Measurements from ENCODE around the gene LMCD1. TPM values are rescaled to one million over a fixed set of nuclear protein-coding genes. Genes with fewer than 3 reads are reported as not detected.

LMCD1 gene
- total and polyA plus RNA-seq, 9 donors, result 114 to 221 (median 185) TPM

DNA sequence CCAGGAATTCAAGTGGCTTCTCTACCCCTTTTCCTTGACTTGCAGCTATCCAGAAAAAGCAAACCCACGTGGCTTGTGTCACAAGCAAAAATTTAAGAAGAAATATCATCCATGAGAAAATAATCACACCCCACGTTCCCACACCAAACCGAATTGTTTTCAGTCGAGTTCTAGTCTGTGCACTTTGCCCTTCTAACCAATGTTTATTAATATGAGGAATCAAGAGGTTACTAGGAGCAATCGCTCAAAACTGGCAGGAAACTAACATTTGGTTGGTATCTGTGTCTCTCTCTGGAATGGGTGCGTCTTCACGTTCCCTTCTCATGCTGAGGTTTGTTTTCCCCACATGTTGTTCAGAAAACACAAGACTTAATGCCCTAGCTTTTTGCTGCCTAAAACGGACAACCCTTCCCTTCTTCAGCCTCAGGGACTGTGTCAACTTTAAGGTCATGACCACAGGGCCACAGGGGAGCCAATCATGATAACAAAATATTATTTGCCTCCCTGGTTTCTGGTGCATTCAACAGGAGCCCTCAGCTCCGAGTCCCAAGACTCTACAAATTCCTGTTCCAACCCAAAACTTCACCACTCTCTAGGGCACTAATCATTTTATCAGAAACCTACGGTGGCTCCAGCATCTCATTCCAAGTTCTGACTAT lies 41.4 kb upstream of the LMCD1 start:
- Histone ChIP-seq H3K4me3 (ENCODE audit: low read length) (no peak overlapping the region), H3K27ac (ENCODE audit: low read length) (no peak overlapping the region), H3K9me3 (replicated peaks; ENCODE audit: control insufficient read depth, low read depth, low read length) (no peaks in the 10 kb centered on the region), H3K36me3 (ENCODE audit: control insufficient read depth, insufficient read depth, low read length) (no peaks in the 10 kb centered on the region), H3K27me3 (ENCODE audit: control insufficient read depth, insufficient read depth, low read length) (no peaks in the 10 kb centered on the region), H3K4me1 (ENCODE audit: control insufficient read depth, insufficient read depth, low read length) (no peaks in the 10 kb centered on the region)
- no peak for DNase-seq
- WGBS (ENCODE audit: insufficient coverage), result 72% methylated on average over 6 of the region's 10 CpGs

DNA sequence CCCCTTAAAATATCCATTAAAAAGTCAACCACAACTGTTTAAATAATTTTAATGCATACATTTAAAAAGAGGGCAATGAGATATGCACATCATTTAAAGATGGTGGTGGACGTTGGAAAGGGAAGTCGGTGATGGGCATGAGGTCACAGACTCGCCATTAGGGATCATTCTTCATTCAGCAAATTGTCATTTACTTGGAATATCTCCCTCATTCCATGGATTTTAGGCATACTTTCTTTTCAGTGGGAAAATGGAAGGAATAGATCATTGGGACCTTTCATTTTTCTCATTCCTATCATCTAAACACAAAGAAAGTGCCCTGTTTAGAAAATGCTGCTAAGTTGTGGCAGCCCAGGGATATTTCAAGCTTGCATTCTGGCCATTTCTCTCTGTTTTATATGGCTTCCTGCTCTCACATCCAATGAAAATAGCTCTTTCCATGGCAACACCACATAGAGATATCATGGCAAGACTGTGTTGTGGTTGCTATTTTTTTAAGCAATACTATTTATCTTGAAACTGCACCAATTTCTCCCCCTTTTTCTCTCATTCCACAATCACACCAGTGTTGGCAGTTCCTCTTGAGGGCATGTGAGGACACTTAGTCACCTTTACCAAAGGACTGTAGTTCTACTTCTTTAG lies 40.7 kb upstream of the LMCD1 start:
- no peak overlapping the region for H3K4me3 ChIP-seq (ENCODE audit: low read length)
- no peaks in the 10 kb centered on the region for H3K36me3 ChIP-seq (ENCODE audit: control insufficient read depth, insufficient read depth, low read length)
- DNase-seq, result no peak
- no peaks in the 10 kb centered on the region for H3K9me3 ChIP-seq (replicated peaks; ENCODE audit: control insufficient read depth, low read depth, low read length)
- H3K27ac ChIP-seq (ENCODE audit: low read length), result no peak overlapping the region
- no peaks in the 10 kb centered on the region for H3K27me3 ChIP-seq (ENCODE audit: control insufficient read depth, insufficient read depth, low read length)
- no CpG with 5 or more reads among the region's 3 CpGs for WGBS (ENCODE audit: insufficient coverage)
- H3K4me1 ChIP-seq (ENCODE audit: control insufficient read depth, insufficient read depth, low read length), result no peaks in the 10 kb centered on the region

DNA sequence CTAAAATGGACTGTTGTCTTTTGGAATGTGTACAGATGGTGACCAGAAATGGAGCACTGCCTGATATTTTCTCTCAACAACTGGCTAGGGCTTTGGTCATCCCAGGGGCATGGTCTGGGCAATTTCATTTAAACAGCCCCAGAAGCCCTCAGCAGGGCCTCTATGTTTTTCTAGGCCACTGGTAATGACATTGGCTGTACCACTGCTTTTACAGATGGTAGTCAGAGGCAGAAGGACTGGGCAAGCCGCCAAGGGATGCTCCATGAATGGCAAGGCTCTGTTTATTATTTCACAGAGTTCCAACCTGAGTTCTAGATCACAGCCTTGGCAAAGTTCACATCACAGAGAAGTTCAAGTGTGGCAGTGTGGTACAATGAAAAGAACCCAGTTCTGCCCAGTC lies 37.0 kb upstream of the LMCD1 start:
- Histone ChIP-seq H3K27ac (ENCODE audit: low read length) (no peak overlapping the region), H3K36me3 (ENCODE audit: control insufficient read depth, insufficient read depth, low read length) (no peaks in the 10 kb centered on the region), H3K27me3 (ENCODE audit: control insufficient read depth, insufficient read depth, low read length) (no peaks in the 10 kb centered on the region), H3K4me3 (ENCODE audit: low read length) (no peak overlapping the region), H3K9me3 (replicated peaks; ENCODE audit: control insufficient read depth, low read depth, low read length) (no peaks in the 10 kb centered on the region), H3K4me1 (ENCODE audit: control insufficient read depth, insufficient read depth, low read length) (no peaks in the 10 kb centered on the region)
- no CpG with 5 or more reads among the region's 1 CpG for WGBS (ENCODE audit: insufficient coverage)
- no peak for DNase-seq

DNA sequence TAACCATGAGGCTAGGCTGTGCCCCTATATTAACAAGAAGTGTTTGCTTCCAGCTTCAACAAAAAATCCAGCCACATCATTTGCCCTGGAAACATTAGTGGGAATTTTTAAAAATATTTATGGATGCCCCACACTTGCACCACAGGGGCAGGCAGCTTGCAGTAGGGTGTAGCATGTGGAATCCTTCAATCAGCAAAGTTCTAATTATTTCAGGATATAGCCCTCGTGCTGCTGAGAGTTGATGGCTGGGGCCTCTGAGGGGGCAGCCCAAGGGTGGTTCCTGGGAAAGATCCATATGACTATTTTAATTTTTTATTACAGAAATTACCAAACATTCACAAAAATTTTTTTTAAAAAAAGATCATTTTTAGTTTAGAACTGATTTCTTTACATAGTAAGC lies 35.1 kb upstream of the LMCD1 start:
- no peak overlapping the region for H3K27ac ChIP-seq (ENCODE audit: low read length)
- peaks cover 5% of the 10 kb centered on the region for H3K4me1 ChIP-seq (ENCODE audit: control insufficient read depth, insufficient read depth, low read length)
- no peaks in the 10 kb centered on the region for H3K9me3 ChIP-seq (replicated peaks; ENCODE audit: control insufficient read depth, low read depth, low read length)
- no peak for DNase-seq
- no peaks in the 10 kb centered on the region for H3K27me3 ChIP-seq (ENCODE audit: control insufficient read depth, insufficient read depth, low read length)
- no peaks in the 10 kb centered on the region for H3K36me3 ChIP-seq (ENCODE audit: control insufficient read depth, insufficient read depth, low read length)
- no CpG with 5 or more reads among the region's 1 CpG for WGBS (ENCODE audit: insufficient coverage)
- H3K4me3 ChIP-seq (ENCODE audit: low read length), result no peak overlapping the region

DNA sequence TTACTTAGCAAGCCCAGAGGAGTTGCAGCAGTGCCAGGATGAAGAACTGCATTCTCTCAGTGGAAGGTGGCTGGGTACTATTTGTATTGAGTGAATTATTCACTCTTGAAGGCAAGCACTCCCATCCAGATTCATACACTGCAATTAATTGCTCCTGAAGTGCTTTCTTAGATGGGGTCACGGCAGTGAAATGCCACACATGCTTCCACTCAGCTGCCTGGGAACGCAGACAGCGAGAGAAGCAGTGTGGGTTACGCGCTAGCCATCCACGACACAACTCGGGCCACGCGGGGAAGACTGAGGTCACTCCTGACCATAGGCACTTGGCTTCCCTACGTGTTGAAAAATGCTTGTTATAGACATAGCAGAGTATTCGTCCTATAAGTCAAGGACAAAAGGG lies 30.8 kb upstream of the LMCD1 start:
- WGBS (ENCODE audit: insufficient coverage), result 54% methylated on average over 11 of the region's 11 CpGs
- no peaks in the 10 kb centered on the region for H3K9me3 ChIP-seq (replicated peaks; ENCODE audit: control insufficient read depth, low read depth, low read length)
- H3K27ac ChIP-seq (ENCODE audit: low read length), result no peak overlapping the region
- H3K36me3 ChIP-seq (ENCODE audit: control insufficient read depth, insufficient read depth, low read length), result no peaks in the 10 kb centered on the region
- H3K4me3 ChIP-seq (ENCODE audit: low read length), result no peak overlapping the region
- H3K27me3 ChIP-seq (ENCODE audit: control insufficient read depth, insufficient read depth, low read length), result no peaks in the 10 kb centered on the region
- DNase-seq, result no peak
- H3K4me1 ChIP-seq (ENCODE audit: control insufficient read depth, insufficient read depth, low read length), result peaks cover 5% of the 10 kb centered on the region

DNA sequence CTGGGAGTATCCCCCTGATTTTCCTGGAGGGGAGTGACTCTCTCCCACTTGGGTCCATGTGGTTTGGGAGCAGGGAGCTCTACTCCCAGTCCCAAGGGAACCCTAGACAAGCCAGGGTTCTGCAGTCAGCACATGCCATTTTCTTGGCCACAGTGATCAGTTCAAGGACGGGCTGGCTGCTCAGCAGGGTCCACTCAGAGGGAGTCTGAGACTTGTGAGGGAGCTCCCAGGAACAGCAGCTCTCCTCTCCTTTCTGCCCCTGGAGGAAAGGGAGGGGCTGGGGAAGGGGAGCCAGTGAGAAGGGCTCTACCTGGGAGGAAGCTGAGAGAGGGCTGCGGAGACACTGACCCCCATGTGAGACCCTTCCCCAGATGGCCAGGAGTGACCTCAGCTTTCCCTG lies 29.1 kb upstream of the LMCD1 start:
- H3K9me3 ChIP-seq (replicated peaks; ENCODE audit: control insufficient read depth, low read depth, low read length), result no peaks in the 10 kb centered on the region
- H3K27me3 ChIP-seq (ENCODE audit: control insufficient read depth, insufficient read depth, low read length), result no peaks in the 10 kb centered on the region
- H3K36me3 ChIP-seq (ENCODE audit: control insufficient read depth, insufficient read depth, low read length), result no peaks in the 10 kb centered on the region
- no peak overlapping the region for H3K4me3 ChIP-seq (ENCODE audit: low read length)
- DNase-seq, result no peak
- H3K27ac ChIP-seq (ENCODE audit: low read length), result no peak overlapping the region
- H3K4me1 ChIP-seq (ENCODE audit: control insufficient read depth, insufficient read depth, low read length), result peaks cover 5% of the 10 kb centered on the region
- WGBS (ENCODE audit: insufficient coverage), result no CpG with 5 or more reads among the region's 2 CpGs

DNA sequence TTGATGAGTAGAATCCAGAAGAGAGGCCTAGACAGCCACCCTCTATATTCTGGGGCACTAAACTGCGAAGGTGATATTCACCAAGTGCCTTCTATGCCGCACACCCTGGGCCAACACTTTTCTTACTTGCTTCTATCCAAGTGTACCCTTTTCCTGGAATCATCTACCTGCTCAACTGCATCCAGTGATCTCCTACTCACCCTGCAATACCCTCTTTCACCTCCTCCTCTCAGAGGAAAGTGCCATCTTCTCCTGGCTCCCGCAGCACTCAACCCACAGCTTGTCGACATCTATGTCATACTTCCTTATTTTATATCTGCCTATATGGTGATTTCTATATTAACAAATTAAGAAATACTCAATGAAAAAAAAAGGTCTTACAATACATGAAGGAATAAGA lies 28.6 kb upstream of the LMCD1 start:
- Histone ChIP-seq H3K27me3 (ENCODE audit: control insufficient read depth, insufficient read depth, low read length) (no peaks in the 10 kb centered on the region), H3K4me1 (ENCODE audit: control insufficient read depth, insufficient read depth, low read length) (peaks cover 5% of the 10 kb centered on the region), H3K4me3 (ENCODE audit: low read length) (no peak overlapping the region), H3K36me3 (ENCODE audit: control insufficient read depth, insufficient read depth, low read length) (no peaks in the 10 kb centered on the region), H3K27ac (ENCODE audit: low read length) (no peak overlapping the region), H3K9me3 (replicated peaks; ENCODE audit: control insufficient read depth, low read depth, low read length) (no peaks in the 10 kb centered on the region)
- WGBS (ENCODE audit: insufficient coverage), result 100% methylated on average over 2 of the region's 4 CpGs
- DNase-seq, result no peak

DNA sequence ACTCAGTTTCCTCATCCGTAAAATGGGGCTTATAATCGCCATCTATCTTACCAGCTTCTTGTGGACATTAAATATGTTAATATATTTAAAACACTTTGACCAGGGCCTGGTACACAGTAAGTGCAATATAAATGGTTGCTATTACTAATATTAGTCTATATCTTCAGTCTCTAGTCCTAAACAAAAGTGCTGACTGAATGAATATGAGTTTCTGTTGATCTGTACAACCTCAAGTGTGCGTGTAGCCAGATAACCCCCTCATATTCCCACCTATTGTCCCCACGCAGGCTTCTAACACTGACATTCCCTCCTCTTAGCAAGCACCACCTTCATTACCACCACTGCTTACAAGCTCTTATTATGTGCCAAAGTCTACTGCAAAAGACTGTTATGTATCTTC lies 27.6 kb upstream of the LMCD1 start:
- no peaks in the 10 kb centered on the region for H3K9me3 ChIP-seq (replicated peaks; ENCODE audit: control insufficient read depth, low read depth, low read length)
- peaks cover 5% of the 10 kb centered on the region for H3K4me1 ChIP-seq (ENCODE audit: control insufficient read depth, insufficient read depth, low read length)
- no peak for DNase-seq
- H3K4me3 ChIP-seq (ENCODE audit: low read length), result no peak overlapping the region
- no peaks in the 10 kb centered on the region for H3K36me3 ChIP-seq (ENCODE audit: control insufficient read depth, insufficient read depth, low read length)
- 86% methylated on average over 2 of the region's 4 CpGs for WGBS (ENCODE audit: insufficient coverage)
- H3K27ac ChIP-seq (ENCODE audit: low read length), result no peak overlapping the region
- H3K27me3 ChIP-seq (ENCODE audit: control insufficient read depth, insufficient read depth, low read length), result no peaks in the 10 kb centered on the region

DNA sequence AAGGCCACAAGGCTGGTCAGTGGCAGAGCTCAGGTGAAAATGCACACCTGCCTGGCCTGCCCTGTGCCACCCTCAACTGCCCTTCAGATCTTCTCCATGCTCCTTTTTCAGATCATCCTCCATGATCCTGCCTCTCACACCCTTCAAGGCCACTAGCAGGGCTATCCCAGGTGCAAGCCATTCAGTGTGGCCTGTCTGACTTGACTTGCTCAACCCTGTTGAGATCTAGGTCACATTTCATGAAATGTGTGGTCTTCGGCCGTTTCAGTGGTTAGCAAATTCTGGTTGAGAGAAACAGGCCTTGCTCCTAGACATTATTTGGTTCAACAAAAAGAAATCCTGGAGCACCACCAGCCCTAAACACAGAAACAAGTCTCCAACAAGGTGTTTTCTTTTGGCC lies 26.6 kb upstream of the LMCD1 start:
- H3K9me3 ChIP-seq (replicated peaks; ENCODE audit: control insufficient read depth, low read depth, low read length), result no peaks in the 10 kb centered on the region
- DNase-seq, result no peak
- no peak overlapping the region for H3K4me3 ChIP-seq (ENCODE audit: low read length)
- H3K27ac ChIP-seq (ENCODE audit: low read length), result no peak overlapping the region
- 93% methylated on average over 2 of the region's 2 CpGs for WGBS (ENCODE audit: insufficient coverage)
- peaks cover 5% of the 10 kb centered on the region for H3K4me1 ChIP-seq (ENCODE audit: control insufficient read depth, insufficient read depth, low read length)
- no peaks in the 10 kb centered on the region for H3K36me3 ChIP-seq (ENCODE audit: control insufficient read depth, insufficient read depth, low read length)
- H3K27me3 ChIP-seq (ENCODE audit: control insufficient read depth, insufficient read depth, low read length), result no peaks in the 10 kb centered on the region

DNA sequence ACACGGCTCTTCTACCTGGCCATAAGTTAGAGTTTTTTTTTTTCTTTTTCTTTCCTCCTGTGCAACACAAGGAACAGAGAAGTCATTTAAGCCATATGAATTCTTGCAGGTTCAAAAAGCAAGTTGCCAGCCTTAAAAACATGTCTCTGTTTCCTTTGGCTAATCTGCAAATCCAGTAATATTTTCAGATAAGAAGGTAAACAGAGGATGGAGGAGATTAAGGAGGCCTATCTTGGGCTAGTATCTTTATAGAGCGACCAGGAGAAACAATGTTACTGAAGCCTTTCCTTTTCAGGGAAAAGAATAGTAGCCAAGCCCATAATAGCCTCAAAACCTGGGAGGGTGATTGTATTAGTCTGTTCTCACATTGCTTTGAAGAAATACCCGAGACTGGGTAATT lies 20.9 kb upstream of the LMCD1 start:
- no peak for DNase-seq
- Histone ChIP-seq H3K4me1 (ENCODE audit: control insufficient read depth, insufficient read depth, low read length) (peaks cover 24% of the 10 kb centered on the region), H3K36me3 (ENCODE audit: control insufficient read depth, insufficient read depth, low read length) (no peaks in the 10 kb centered on the region), H3K9me3 (replicated peaks; ENCODE audit: control insufficient read depth, low read depth, low read length) (peaks cover 9% of the 10 kb centered on the region), H3K27me3 (ENCODE audit: control insufficient read depth, insufficient read depth, low read length) (no peaks in the 10 kb centered on the region), H3K27ac (ENCODE audit: low read length) (no peak overlapping the region), H3K4me3 (ENCODE audit: low read length) (no peak overlapping the region)
- WGBS (ENCODE audit: insufficient coverage), result 83% methylated on average over 2 of the region's 3 CpGs

DNA sequence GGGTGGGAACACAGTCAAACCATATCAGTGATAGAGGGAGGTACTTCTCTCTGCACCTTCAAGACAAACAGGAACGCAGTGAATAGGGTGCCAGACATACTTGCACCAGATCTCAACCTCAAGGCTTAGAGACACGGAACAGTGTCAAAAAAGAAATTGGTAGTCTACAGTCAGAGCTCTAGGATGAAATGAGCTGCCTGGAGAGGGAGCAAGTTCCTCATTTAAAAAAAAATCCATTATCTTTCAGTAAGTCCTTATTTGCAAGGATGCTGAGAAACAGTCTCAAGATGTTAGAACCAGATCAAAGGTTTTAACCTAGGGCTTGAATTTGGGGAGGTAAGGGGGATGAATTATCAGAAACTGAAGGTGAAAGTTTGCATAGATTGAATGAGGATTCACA lies 20.2 kb upstream of the LMCD1 start:
- no peaks in the 10 kb centered on the region for H3K27me3 ChIP-seq (ENCODE audit: control insufficient read depth, insufficient read depth, low read length)
- peaks cover 24% of the 10 kb centered on the region for H3K4me1 ChIP-seq (ENCODE audit: control insufficient read depth, insufficient read depth, low read length)
- H3K36me3 ChIP-seq (ENCODE audit: control insufficient read depth, insufficient read depth, low read length), result no peaks in the 10 kb centered on the region
- DNase-seq, result no peak
- no peak overlapping the region for H3K27ac ChIP-seq (ENCODE audit: low read length)
- no peak overlapping the region for H3K4me3 ChIP-seq (ENCODE audit: low read length)
- H3K9me3 ChIP-seq (replicated peaks; ENCODE audit: control insufficient read depth, low read depth, low read length), result peaks cover 9% of the 10 kb centered on the region
- WGBS (ENCODE audit: insufficient coverage), result no CpG with 5 or more reads among the region's 2 CpGs

Measured in muscle of leg (tissue), 11 donors.